ENCODE measurements around the gene RFWD3.

GRCh38 chr16:74700116-74700437 lies 33.4 kb upstream of the RFWD3 start:
- no peak for TF ChIP-seq TARDBP (IDR thresholded peaks at IDR 0.05)
- TF ChIP-seq FOXA1 (IDR thresholded peaks at IDR 0.05) = no peak
- no peak for TF ChIP-seq SUZ12 (IDR thresholded peaks at IDR 0.05)
- TF ChIP-seq HDGF (IDR thresholded peaks at IDR 0.05; ENCODE audit: borderline replicate concordance) = no peak
- TF ChIP-seq L3MBTL2 (conservative IDR thresholded peaks at IDR 0.05) = no peak
- TF ChIP-seq FOXM1 (IDR thresholded peaks at IDR 0.05; ENCODE audit: borderline replicate concordance) = no peak
- TF ChIP-seq SP1 (IDR thresholded peaks at IDR 0.05) = no peak
- no peak for TF ChIP-seq PKNOX1 (IDR thresholded peaks at IDR 0.05)
- no peak for TF ChIP-seq FOXK2 (IDR thresholded peaks at IDR 0.05)
- no peak for TF ChIP-seq BHLHE40 (IDR thresholded peaks at IDR 0.05; ENCODE audit: borderline replicate concordance)

All from HEK293T (cell line).